ENCODE data around the gene KHDC3L.

DNA sequence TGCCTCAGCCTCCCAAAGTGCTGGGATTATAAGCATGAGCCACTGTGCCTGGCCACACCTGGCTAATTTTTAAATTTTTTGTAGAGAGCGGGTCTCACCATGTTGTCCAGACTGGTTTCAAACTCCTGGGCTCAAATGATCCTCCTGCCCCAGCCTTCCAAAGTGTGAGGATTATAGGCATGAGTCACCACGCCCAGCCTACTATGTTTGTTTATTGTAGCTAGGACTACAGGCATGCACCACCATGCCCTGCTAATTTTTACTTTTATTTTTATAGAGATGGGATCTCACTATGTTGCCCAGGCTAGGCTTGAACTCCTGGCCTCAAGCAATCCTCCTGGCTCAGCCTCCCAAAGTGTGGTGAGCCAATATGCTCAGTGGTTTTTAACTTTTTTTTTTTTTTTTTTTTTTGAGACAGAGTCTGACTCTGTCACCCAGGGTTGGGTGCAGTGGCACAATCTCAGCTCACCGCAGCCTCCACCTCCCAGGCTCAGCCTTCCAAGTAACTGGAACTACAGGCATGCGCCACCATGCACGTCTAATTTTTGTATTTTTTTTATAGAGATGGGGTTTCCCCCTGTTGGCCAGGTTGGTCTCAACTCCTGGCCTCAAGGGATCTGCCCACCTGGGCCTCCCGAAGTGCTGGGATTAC, 20.1 kb downstream of the KHDC3L start:
- TF ChIP-seq, protein P1, sequence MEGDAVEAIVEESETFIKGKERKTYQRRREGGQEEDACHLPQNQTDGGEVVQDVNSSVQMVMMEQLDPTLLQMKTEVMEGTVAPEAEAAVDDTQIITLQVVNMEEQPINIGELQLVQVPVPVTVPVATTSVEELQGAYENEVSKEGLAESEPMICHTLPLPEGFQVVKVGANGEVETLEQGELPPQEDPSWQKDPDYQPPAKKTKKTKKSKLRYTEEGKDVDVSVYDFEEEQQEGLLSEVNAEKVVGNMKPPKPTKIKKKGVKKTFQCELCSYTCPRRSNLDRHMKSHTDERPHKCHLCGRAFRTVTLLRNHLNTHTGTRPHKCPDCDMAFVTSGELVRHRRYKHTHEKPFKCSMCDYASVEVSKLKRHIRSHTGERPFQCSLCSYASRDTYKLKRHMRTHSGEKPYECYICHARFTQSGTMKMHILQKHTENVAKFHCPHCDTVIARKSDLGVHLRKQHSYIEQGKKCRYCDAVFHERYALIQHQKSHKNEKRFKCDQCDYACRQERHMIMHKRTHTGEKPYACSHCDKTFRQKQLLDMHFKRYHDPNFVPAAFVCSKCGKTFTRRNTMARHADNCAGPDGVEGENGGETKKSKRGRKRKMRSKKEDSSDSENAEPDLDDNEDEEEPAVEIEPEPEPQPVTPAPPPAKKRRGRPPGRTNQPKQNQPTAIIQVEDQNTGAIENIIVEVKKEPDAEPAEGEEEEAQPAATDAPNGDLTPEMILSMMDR (IDR thresholded peaks at IDR 0.05 in 8 of 11, conservative IDR thresholded peaks at IDR 0.05 in 3 of 11) = no peak
- TF ChIP-seq POLR2AphosphoS5 (IDR thresholded peaks at IDR 0.05) = no peak

All from spleen (tissue), 7 donors.